HG03439 (cell line): ENCODE data around the gene CRIP2.

Experiments used
- ATAC-seq: cut with Tn5 transposase; IDR thresholded peaks from one replicate; pipeline ENCODE4 v1.9.1; 2021; ENCODE audit warnings: mild to moderate bottlenecking, moderate library complexity; ENCODE audit not compliant: unreplicated experiment

The CRIP2 gene

GRCh38 chr14:105474483-105475268, at the start of gene CRIP2:
Gene CRIP2 (plus strand): TSS chr14:105474821. CDS start chr14:105474863, 42 bp downstream.
- no peak for ATAC-seq

- no peak for ATAC-seq
Observed at GRCh38 chr14:105424861-105425260, 49.8 kb upstream of the CRIP2 start.

GRCh38 chr14:105425823-105426247, 48.8 kb upstream of the CRIP2 start:
- no peak for ATAC-seq

- ATAC-seq = no peak
Observed at GRCh38 chr14:105426416-105427130, 48.0 kb upstream of the CRIP2 start.

GRCh38 chr14:105427412-105427811, 47.2 kb upstream of the CRIP2 start:
- ATAC-seq = no peak

GRCh38 chr14:105427936-105428485, 46.6 kb upstream of the CRIP2 start:
- ATAC-seq = no peak

GRCh38 chr14:105430042-105430441, 44.6 kb upstream of the CRIP2 start:
- ATAC-seq = no peak

- no peak for ATAC-seq
Observed at GRCh38 chr14:105430565-105430964, 44.1 kb upstream of the CRIP2 start.

- ATAC-seq = no peak
Observed at GRCh38 chr14:105431256-105431655, 43.4 kb upstream of the CRIP2 start.

- ATAC-seq = no peak
Observed at GRCh38 chr14:105432657-105433056, 42.0 kb upstream of the CRIP2 start.

GRCh38 chr14:105433161-105433605, 41.4 kb upstream of the CRIP2 start:
- ATAC-seq = no peak

GRCh38 chr14:105436402-105436801, 38.2 kb upstream of the CRIP2 start:
- ATAC-seq = no peak

- no peak for ATAC-seq
Observed at GRCh38 chr14:105436891-105437722, 37.5 kb upstream of the CRIP2 start.

- no peak for ATAC-seq
Observed at GRCh38 chr14:105437723-105438500, 36.7 kb upstream of the CRIP2 start.

- no peak for ATAC-seq
Observed at GRCh38 chr14:105439179-105439578, 35.4 kb upstream of the CRIP2 start.

GRCh38 chr14:105439710-105440553, 34.7 kb upstream of the CRIP2 start:
- no peak for ATAC-seq

- ATAC-seq = no peak
Observed at GRCh38 chr14:105440554-105440900, 34.1 kb upstream of the CRIP2 start.

GRCh38 chr14:105440992-105441391, 33.6 kb upstream of the CRIP2 start:
- no peak for ATAC-seq

GRCh38 chr14:105442125-105442524, 32.5 kb upstream of the CRIP2 start:
- ATAC-seq = no peak
